ENCODE measurements around the gene CCDC141.
"Not testable (repeated sequence)": the region's sequence is repeated elsewhere in the genome, so short reads cannot be mapped to it uniquely, and the experiment has no call there.

Gene CCDC141

DNA sequence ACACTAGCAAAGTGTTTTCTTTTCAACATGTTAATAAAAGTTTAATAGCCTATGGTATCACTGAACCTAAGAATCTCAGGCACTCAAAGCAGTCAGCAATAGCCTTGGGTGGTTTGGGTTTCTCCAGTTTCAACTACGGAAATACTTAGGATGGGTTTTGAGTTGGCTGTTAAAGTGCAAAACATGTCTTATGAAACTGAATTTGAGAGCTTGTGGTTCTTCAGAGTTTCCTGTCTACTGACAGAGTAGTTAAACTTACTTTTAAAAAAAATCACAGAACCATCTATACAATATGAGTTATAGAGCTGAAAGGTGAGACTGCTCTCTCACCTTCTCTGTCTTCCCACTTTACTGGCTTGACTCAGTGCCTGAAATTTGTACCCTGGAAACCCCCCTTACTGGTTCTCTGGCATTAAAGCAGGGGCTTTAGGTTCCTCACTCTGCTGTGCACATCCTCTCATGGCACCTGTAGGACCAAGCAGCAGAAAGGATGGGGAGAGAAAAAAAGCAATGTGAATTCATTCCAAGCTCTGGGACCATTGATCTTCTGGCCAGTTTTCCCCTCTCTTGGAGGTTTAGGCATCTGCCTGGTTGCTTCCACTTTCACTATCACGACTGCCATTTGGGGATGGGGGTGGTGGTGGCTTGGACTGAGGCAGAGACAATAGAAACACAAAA, 18.1 kb downstream of the CCDC141 start:
- DNase-seq = peak; percentile 50

- DNase-seq = no peak
Measured at GRCh38 chr2:179024445-179024844, 25.5 kb downstream of the CCDC141 start.

- DNase-seq = no peak
Measured at GRCh38 chr2:179022685-179023084, 27.3 kb downstream of the CCDC141 start.

- no peak for DNase-seq
Measured at GRCh38 chr2:179021258-179021657, 28.7 kb downstream of the CCDC141 start.

- DNase-seq = peak; percentile 33
Measured at GRCh38 chr2:179020156-179020750, 29.7 kb downstream of the CCDC141 start.

- no peak for DNase-seq
Measured at GRCh38 chr2:179019260-179019659, 30.7 kb downstream of the CCDC141 start.

DNA sequence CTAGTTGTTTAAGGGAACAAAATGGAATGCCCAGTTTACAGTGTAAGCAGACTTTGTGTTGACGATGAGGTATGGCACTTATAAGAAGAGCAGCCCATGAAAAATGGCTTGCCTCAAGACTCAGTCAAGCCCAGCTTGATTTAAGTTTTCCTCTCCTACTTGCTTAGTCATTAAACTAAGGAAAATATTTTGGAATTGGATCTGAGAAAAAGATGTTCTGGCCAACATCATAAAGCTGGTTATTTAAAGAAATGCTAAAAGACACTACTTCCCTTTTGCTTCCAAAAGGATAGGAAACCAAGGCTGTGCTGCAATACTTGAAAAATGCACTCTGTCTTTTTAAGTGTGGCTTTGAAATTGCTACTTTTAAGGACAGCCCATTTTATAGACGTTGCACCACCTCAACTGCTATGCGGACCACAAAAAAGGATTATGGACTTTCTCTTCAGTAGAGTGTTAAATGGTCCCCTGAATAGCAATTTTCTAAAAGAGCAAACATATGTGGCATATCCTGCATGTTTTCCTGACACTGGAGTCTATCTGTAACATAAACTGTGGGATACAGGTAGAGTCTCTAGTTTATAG, 32.1 kb downstream of the CCDC141 start:
- DNase-seq = no peak

DNA sequence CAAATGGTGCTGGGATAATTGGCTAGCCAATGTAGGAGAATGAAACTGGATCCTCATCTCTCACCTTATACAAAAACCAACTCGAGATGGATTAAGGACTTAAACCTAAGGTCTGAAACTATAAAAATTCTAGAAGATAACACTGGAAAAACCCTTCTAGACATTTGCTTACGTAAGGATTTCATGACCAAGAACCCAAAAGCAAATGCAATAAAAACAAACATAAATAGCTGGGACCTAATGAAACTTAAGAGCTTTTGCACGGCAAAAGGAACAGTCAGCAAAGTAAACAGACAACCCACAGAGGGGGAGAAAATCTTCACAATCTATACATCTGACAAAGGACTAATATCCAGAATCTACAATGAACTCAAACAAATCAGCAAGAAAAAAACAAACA, 35.7 kb downstream of the CCDC141 start:
- DNase-seq = not testable (repeated sequence)

DNA sequence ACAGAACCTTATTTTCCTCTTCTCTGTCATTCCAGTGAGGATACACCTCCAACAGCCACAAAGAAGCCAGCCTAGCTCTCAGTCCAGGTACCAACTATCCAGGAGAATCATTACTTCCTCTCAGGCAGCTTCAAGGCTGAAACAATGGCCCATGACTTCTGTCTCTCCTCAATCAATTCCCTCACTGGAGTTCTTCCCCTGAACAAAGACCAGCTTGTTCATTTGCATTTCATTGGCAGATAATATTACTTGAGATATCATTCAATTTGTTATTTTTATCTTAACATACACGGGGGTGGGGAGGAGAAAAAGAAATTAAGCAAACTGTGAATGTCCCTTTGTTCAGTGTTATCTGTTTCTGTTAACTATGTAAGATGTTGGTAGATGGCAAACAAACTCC, 44.0 kb downstream of the CCDC141 start:
- no peak for DNase-seq

- no peak for DNase-seq
Measured at GRCh38 chr2:178999476-178999875, 50.5 kb downstream of the CCDC141 start.

DNA sequence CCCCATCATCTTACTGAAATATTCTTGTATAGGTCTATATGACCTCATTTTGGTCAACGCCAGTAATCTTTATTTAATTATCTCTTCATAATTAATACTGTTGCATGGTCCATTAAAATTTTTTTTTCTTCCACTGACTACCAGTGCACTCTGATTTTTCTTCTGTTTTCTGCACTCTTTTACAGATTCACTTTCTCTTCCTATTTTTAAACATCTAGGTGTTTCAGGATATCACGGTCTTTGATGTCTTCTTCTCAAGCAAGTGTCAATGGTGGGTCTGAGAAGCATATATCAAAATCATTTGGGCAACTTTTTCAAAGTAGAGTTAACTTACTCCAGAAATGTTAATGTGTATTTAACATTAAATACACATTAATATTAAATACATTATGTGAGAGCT, 51.4 kb downstream of the CCDC141 start:
- no peak for DNase-seq

DNA sequence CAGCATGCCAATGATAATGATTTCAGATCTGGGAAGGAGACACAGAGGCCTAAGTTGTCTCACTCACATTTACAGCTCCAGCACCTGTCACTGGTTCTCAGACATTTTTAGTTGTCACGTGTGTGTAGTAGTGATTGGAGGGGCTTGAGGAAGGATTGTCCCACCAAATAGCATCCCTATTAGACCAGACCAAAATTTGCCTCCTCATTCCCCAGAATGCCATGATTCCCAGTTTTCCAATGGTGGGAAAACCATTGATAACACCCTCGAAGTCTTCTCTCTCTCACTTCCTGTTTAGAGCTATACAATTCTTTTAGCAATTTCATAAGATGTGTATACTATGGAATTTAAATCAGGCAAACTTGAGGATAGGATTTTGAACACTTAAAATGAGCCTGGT, 52.5 kb downstream of the CCDC141 start:
- DNase-seq = no peak

DNA sequence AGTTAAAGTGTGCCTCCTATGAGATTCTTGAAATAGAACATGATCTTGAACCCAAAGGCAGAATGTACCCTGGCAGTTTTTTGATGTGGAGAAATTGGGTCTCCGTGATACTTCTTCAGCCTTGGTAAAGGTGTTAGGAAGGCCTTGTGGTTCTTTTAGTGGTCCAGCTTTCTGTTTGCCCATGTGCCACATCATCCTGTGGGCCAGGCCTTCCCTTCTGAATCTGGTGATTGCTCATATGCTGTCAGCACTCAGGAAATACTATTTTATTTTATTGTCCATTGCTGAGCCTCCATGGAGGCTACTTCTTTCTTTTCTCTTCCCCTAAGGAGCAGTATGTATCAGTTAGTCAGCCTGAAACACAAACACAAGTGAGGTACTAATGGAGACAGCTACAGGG, 52.9 kb downstream of the CCDC141 start:
- no peak for DNase-seq

DNA sequence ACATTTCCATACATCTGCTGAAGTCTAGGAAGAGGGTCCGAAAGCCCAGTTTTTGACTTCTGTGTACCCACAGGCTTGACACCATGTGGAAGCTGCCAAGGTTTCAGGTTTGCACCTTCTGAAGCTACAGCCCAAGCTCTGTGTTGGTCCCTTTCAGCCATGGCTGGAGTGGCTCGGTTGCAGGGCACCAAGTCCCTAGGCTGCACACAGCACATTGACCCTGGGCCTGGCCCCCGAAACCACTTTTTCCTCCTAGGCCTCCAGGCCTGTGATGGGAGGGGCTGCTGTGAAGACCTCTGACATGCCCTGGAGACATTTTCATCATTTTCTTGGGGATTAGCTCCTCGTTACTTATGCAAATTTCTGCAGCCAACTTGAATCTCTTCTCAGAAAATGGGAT, 55.7 kb downstream of the CCDC141 start:
- DNase-seq = no peak

GRCh38 chr2:178993788-178994187, 56.1 kb downstream of the CCDC141 start:
- no peak for DNase-seq

- not testable (repeated sequence) for DNase-seq
Measured at GRCh38 chr2:178992719-178993118, 57.2 kb downstream of the CCDC141 start.

GRCh38 chr2:178990533-178991241, 59.2 kb downstream of the CCDC141 start:
- no peak for DNase-seq

DNA sequence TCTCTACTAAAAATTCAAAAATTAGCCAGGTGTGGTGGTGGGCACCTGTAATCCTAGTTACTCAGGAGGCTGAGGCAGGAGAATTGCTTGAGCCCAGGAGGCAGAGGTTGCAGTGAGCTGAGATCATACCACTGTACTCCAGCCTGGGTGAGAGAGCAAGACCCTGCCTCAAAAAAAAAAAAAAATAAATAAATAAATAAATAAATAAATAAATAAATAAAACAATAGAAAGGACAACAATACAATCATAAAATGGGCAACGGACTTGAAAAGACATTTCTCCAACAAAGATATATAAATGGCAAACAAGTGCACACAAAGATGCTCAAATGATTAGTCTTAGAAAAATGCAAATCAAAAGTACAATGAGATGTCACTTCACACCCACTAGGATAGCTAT, 60.5 kb downstream of the CCDC141 start:
- not testable (repeated sequence) for DNase-seq

GRCh38 chr2:178982652-178983051, 67.3 kb downstream of the CCDC141 start:
- DNase-seq = not testable (repeated sequence)

DNA sequence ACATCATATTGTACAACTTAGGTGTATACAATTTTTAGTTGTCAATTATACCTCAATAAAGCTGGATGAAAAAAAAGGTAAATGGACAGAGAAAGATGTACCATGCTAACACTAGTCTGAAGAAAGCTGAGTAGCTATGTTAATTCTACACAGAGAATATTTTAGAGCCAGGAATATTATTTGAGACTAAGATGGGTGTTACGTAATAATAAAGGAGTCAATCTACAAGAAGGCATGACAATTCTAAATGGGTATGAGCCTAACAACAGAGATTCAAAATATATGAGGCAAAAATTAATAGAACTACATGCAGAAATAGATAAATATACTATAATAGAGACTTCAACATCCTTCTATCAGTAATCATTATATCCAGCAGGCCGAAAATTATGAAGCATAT, 69.1 kb downstream of the CCDC141 start:
- no peak for DNase-seq

- no peak for DNase-seq
Measured at GRCh38 chr2:178978667-178979066, 71.3 kb downstream of the CCDC141 start.

- DNase-seq = no peak
Measured at GRCh38 chr2:178976351-178976750, 73.6 kb downstream of the CCDC141 start.

- no peak for DNase-seq
Measured at GRCh38 chr2:178962805-178963433, 87.0 kb downstream of the CCDC141 start.

All from CD4-positive, alpha-beta T cell treated with Interleukin-10 for 1 hour (primary cell).